WERI-Rb-1 (cell line): ENCODE data around the gene SNAPIN.

Experiments used
- DNase-seq: peaks from one replicate; pipeline ENCODE4 v3.0.0-alpha.2; 2020
- H3K27ac ChIP-seq: fragments of 250-450 bp; sonication (Bioruptor Pico); 2 replicates; pipeline ENCODE4 v1.5.1; 2020; ENCODE audit warnings: mild to moderate bottlenecking, moderate library complexity
- H3K27me3 ChIP-seq: fragments of 250-450 bp; sonication (Bioruptor Pico); 2 replicates; pipeline ENCODE4 v1.5.1; 2021; ENCODE audit warnings: mild to moderate bottlenecking, low read depth, moderate library complexity; ENCODE audit not compliant: insufficient read depth, severe bottlenecking
- H3K36me3 ChIP-seq: fragments of 250-450 bp; sonication (Bioruptor Pico); 2 replicates; pipeline ENCODE4 v1.5.1; 2020; ENCODE audit warnings: mild to moderate bottlenecking, moderate library complexity
- H3K4me3 ChIP-seq: 2 replicates; pipeline ENCODE4 v1.5.1; 2011; ENCODE audit warnings: low read depth, mild to moderate bottlenecking, control low read depth, low read length
- H3K9me3 ChIP-seq: fragments of 250-450 bp; sonication (Bioruptor Pico); 2 replicates; pipeline ENCODE4 v1.5.1; 2021; ENCODE audit warnings: mild to moderate bottlenecking, moderate library complexity; ENCODE audit not compliant: severe bottlenecking
- TF ChIP-seq, protein P1 (sequence below): IDR thresholded peaks from 2 replicates; pipeline ENCODE4 v1.5.1; 2011; ENCODE audit warnings: low read depth, mild to moderate bottlenecking, control low read depth, inconsistent platforms, low read length

SNAPIN gene

DNA sequence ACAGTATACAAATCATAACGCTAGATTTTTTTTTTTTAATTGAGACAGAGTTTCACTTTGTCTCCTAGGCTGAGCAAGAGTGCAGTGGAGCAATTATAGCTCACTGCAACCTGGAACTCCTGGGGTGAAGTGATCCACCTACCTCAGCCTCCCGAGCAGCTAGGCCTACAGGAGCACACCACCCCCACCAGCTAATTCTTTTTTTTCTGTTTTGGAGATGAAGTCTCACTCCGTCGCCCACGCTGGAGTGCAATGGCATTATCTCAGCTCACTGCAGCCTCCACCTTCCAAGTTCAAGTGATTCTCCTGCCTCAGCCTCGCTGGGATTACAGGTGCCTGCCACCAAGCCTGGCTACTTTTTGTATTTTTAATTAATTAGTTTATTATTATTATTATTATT lies 41.3 kb downstream of the SNAPIN start:
- no peak overlapping the region for H3K27ac ChIP-seq
- DNase-seq = no peak
- TF ChIP-seq, protein P1, sequence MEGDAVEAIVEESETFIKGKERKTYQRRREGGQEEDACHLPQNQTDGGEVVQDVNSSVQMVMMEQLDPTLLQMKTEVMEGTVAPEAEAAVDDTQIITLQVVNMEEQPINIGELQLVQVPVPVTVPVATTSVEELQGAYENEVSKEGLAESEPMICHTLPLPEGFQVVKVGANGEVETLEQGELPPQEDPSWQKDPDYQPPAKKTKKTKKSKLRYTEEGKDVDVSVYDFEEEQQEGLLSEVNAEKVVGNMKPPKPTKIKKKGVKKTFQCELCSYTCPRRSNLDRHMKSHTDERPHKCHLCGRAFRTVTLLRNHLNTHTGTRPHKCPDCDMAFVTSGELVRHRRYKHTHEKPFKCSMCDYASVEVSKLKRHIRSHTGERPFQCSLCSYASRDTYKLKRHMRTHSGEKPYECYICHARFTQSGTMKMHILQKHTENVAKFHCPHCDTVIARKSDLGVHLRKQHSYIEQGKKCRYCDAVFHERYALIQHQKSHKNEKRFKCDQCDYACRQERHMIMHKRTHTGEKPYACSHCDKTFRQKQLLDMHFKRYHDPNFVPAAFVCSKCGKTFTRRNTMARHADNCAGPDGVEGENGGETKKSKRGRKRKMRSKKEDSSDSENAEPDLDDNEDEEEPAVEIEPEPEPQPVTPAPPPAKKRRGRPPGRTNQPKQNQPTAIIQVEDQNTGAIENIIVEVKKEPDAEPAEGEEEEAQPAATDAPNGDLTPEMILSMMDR = no peak
- no peak overlapping the region for H3K4me3 ChIP-seq
- H3K9me3 ChIP-seq = peaks cover 3% of the 10 kb centered on the region
- no peaks in the 10 kb centered on the region for H3K27me3 ChIP-seq
- no peaks in the 10 kb centered on the region for H3K36me3 ChIP-seq

DNA sequence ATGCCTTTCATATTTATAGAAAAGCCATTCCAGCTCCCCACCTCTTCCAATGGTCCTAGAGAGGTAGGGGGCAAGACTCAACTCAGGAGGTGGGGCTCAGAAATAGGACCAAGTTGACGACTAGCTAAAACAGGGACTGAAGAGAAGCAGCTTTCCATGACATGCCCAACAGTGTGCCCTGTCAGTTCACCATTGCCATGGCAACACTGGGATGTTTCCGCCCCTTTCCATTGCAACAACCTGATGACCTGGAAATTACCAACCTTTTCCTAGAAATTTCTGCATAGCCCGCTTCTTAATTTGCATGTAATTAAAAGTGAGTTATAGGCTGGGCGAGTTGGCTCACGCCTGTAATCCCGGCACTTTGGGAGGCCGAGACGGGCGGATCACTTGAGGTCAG lies 47.0 kb downstream of the SNAPIN start:
- TF ChIP-seq, protein P1 = no peak
- Histone ChIP-seq H3K27ac (no peak overlapping the region), H3K4me3 (no peak overlapping the region), H3K27me3 (no peaks in the 10 kb centered on the region), H3K9me3 (no peaks in the 10 kb centered on the region), H3K36me3 (no peaks in the 10 kb centered on the region)
- no peak for DNase-seq

DNA sequence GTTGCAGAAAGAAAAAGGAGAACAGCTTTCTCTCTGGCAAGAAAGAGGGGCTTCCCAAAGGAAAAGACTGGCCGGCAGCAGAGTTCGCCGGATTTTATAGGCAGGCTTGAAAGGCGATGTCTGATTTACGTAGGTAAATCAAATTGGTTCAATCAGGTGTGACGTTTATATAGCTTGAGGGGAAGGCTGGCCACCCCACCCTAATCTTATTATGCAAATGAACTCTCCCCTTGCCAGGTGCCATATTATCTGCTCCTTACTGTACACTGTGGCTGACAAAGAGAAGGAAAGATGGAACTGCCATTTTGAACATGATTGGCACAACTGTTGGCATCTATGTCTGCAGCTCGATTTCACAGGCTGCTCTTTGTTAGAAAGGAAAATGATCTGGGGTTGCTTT lies 52.5 kb downstream of the SNAPIN start:
- Histone ChIP-seq H3K4me3 (no peak overlapping the region), H3K36me3 (no peaks in the 10 kb centered on the region), H3K9me3 (no peaks in the 10 kb centered on the region), H3K27me3 (no peaks in the 10 kb centered on the region), H3K27ac (no peak overlapping the region)
- DNase-seq = no peak
- TF ChIP-seq, protein P1 = no peak
